NB4 (cell line): ENCODE measurements around the gene UBASH3A.

Experiments
- POLR2A ChIP-seq: IDR thresholded peaks from 2 replicates; pipeline ENCODE4 v1.6.1; 2011; ENCODE audit warnings: mild to moderate bottlenecking; ENCODE audit not compliant: insufficient read length; ENCODE audit errors: extremely low read depth
- TF ChIP-seq, protein P1 (sequence below): IDR thresholded peaks from one replicate; pipeline ENCODE4 v1.5.1; 2012; ENCODE audit warnings: low read depth, low read length

DNA sequence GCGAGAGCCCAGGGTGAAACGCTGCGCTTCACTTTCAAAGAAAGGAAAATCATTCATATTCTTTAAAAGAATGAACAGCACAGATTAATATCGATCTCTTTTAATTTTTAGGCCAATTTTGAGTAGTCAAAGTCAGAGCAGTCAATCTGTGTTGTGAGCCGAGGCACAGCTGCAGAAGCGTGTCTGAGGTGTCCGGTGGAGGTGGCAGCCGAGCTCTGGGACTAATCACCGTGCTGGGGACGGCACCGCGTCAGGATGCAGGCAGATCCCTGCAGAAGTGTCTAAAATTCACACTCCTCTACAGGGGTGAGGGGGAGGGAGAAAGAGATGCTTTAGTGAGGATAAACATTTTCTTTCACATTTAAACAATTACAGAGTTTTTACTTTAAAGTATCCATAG lies 41.5 kb upstream of the UBASH3A start:
- TF ChIP-seq, protein P1, sequence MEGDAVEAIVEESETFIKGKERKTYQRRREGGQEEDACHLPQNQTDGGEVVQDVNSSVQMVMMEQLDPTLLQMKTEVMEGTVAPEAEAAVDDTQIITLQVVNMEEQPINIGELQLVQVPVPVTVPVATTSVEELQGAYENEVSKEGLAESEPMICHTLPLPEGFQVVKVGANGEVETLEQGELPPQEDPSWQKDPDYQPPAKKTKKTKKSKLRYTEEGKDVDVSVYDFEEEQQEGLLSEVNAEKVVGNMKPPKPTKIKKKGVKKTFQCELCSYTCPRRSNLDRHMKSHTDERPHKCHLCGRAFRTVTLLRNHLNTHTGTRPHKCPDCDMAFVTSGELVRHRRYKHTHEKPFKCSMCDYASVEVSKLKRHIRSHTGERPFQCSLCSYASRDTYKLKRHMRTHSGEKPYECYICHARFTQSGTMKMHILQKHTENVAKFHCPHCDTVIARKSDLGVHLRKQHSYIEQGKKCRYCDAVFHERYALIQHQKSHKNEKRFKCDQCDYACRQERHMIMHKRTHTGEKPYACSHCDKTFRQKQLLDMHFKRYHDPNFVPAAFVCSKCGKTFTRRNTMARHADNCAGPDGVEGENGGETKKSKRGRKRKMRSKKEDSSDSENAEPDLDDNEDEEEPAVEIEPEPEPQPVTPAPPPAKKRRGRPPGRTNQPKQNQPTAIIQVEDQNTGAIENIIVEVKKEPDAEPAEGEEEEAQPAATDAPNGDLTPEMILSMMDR = no peak
- TF ChIP-seq POLR2A = no peak
